GM12864 (cell line): ENCODE results near the gene ZBTB3.
"Not testable (repeated sequence)": the region's sequence is repeated elsewhere in the genome, so short reads cannot be mapped to it uniquely, and the experiment has no call there.

Experiments used
- DNase-seq: peaks from one replicate; pipeline ENCODE4 v3.0.0-alpha.2; 2011; ENCODE audit warnings: low read depth
- H3K4me3 ChIP-seq: 2 replicates; pipeline ENCODE4 v1.5.1; 2011; ENCODE audit warnings: mild to moderate bottlenecking, low read depth, low read length, control low read depth
- TF ChIP-seq, protein P1 (sequence below): IDR thresholded peaks from 2 replicates; pipeline ENCODE4 v1.5.1; 2011; ENCODE audit warnings: low read depth, mild to moderate bottlenecking, moderate library complexity, low read length, control low read depth, inconsistent platforms; ENCODE audit errors: missing control alignments

Gene ZBTB3

GRCh38 chr11:62737196-62737595 is 16.8 kb downstream of the ZBTB3 start:
- TF ChIP-seq, protein P1, sequence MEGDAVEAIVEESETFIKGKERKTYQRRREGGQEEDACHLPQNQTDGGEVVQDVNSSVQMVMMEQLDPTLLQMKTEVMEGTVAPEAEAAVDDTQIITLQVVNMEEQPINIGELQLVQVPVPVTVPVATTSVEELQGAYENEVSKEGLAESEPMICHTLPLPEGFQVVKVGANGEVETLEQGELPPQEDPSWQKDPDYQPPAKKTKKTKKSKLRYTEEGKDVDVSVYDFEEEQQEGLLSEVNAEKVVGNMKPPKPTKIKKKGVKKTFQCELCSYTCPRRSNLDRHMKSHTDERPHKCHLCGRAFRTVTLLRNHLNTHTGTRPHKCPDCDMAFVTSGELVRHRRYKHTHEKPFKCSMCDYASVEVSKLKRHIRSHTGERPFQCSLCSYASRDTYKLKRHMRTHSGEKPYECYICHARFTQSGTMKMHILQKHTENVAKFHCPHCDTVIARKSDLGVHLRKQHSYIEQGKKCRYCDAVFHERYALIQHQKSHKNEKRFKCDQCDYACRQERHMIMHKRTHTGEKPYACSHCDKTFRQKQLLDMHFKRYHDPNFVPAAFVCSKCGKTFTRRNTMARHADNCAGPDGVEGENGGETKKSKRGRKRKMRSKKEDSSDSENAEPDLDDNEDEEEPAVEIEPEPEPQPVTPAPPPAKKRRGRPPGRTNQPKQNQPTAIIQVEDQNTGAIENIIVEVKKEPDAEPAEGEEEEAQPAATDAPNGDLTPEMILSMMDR = no peak
- no peak for DNase-seq
- H3K4me3 ChIP-seq = no peak overlapping the region

- DNase-seq = no peak
- H3K4me3 ChIP-seq = no peak overlapping the region
- TF ChIP-seq, protein P1 = peak; percentile 5
Measured at GRCh38 chr11:62732830-62733229, 21.1 kb downstream of the ZBTB3 start.

GRCh38 chr11:62730076-62730475 is 23.9 kb downstream of the ZBTB3 start:
- H3K4me3 ChIP-seq = peak overlapping the region; percentile 86
- DNase-seq = not testable (repeated sequence)

- TF ChIP-seq, protein P1 = no peak
- DNase-seq = peak; percentile 68
- H3K4me3 ChIP-seq = peak within 1 kb of the TSS; percentile 86
Measured at GRCh38 chr11:62728171-62728988, 25.6 kb downstream of the ZBTB3 start, which contains the start of gene TTC9C. Gene TTC9C, plus strand, starts transcription at chr11:62728486. Its CDS starts 363 bp downstream, at chr11:62728849.

DNA sequence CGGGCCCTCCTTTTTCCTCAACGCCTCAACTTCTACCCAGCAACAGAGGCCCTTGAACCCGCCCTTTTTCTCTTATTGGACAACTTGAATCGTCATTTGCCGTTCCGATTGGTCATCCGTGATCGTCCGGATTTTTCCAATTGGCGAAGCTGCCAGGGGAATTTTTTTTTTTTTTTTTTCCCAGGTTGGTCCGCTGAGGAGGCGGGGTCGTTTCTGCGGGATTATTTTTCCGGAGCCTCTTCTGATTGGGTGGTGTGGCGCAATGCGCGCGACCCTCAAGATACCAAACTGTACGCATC is 26.1 kb downstream of the ZBTB3 start:
- peak; percentile 95 for DNase-seq
- TF ChIP-seq, protein P1 = no peak
- peak overlapping the region; percentile 86 for H3K4me3 ChIP-seq

DNA sequence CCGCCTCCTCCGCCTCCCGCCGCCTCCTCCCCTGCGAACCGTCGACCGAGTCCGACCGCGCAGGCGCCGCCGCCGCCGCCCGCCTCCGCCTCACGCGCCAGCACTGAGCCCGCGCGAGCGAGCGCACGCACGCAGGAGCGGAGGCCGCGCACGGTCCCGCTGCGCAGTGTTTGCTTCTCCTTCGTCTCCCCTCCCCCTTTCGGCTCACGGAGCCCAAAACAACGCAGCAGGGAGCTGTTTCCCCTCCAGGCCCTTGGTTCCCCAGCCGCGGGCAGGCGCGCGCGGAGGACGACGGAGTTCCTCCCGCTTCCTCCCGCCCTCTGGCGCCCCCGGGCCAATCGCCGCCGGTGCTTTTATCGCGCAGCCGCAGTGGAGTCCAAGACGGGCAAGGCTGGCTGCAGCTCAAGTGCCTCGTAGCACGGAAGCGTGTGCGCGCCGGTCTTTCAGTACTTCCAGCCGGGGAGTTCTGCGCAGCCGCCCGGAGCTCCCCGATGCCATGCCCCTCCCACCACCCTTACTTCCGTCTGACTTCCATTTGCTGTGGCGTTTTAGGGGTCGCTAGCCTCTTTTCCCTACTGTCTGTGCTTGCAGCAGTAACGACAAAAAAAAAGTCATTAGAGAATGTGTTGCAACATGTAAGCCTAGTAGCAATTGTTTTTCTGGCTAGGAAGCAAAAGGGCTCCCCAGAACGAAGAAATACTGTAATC is 26.6 kb downstream of the ZBTB3 start, which contains the start of gene HNRNPUL2:
Gene HNRNPUL2 (minus strand): TSS at position 293 of the 707 bp plus-strand sequence. CDS start 301 bp downstream, outside the sequence.
- peak; percentile 98 for DNase-seq

GRCh38 chr11:62726915-62727164 is 27.1 kb downstream of the ZBTB3 start:
- TF ChIP-seq, protein P1 = no peak
- no peak for DNase-seq
- peak overlapping the region; percentile 86 for H3K4me3 ChIP-seq

More for the DNA sequence above, 26.6 kb downstream of the ZBTB3 start, which contains the start of gene HNRNPUL2:
- H3K4me3 ChIP-seq = peak within 1 kb of the TSS; percentile 86
- TF ChIP-seq, protein P1 = no peak
